GM21423 (cell line): Measurements from ENCODE around the gene PMM2.
"Not testable (repeated sequence)": the region's sequence is repeated elsewhere in the genome, so short reads cannot be mapped to it uniquely, and the experiment has no call there.

Experiments
- ATAC-seq: cut with Tn5 transposase; IDR thresholded peaks from one replicate; pipeline ENCODE4 v1.9.1; 2021; ENCODE audit warnings: mild to moderate bottlenecking, moderate library complexity; ENCODE audit not compliant: unreplicated experiment

The PMM2 gene

GRCh38 chr16:8797364-8798173, at the start of gene PMM2, which contains the start of gene TMEM186:
TSS of gene PMM2 (plus strand) at chr16:8797839. CDS start at chr16:8797883, 44 bp downstream.
TSS of gene TMEM186 (minus strand) at chr16:8797639. CDS start at chr16:8797614, 25 bp downstream.
- ATAC-seq, result peak; percentile 93

- ATAC-seq, result not testable (repeated sequence)
Observed at GRCh38 chr16:8748944-8749343, 48.7 kb upstream of the PMM2 start.

GRCh38 chr16:8751481-8752311, 45.9 kb upstream of the PMM2 start:
- no peak for ATAC-seq

- ATAC-seq, result no peak
Observed at GRCh38 chr16:8752706-8753105, 44.9 kb upstream of the PMM2 start.

GRCh38 chr16:8753416-8754054, 44.1 kb upstream of the PMM2 start:
- ATAC-seq, result no peak

- no peak for ATAC-seq
Observed at GRCh38 chr16:8756755-8757154, 40.9 kb upstream of the PMM2 start.

GRCh38 chr16:8758022-8758421, 39.6 kb upstream of the PMM2 start:
- ATAC-seq, result no peak

GRCh38 chr16:8760021-8760420, 37.6 kb upstream of the PMM2 start:
- ATAC-seq, result no peak

- no peak for ATAC-seq
Observed at GRCh38 chr16:8761078-8761477, 36.6 kb upstream of the PMM2 start.

- ATAC-seq, result no peak
Observed at GRCh38 chr16:8762254-8762653, 35.4 kb upstream of the PMM2 start.

GRCh38 chr16:8763083-8763482, 34.6 kb upstream of the PMM2 start:
- no peak for ATAC-seq

- ATAC-seq, result no peak
Observed at GRCh38 chr16:8763899-8764298, 33.7 kb upstream of the PMM2 start.

GRCh38 chr16:8764525-8765250, 33.0 kb upstream of the PMM2 start:
- no peak for ATAC-seq

- no peak for ATAC-seq
Observed at GRCh38 chr16:8767176-8767575, 30.5 kb upstream of the PMM2 start.

GRCh38 chr16:8768283-8768682, 29.4 kb upstream of the PMM2 start:
- ATAC-seq, result no peak

- no peak for ATAC-seq
Observed at GRCh38 chr16:8768692-8769091, 28.9 kb upstream of the PMM2 start.

- ATAC-seq, result no peak
Observed at GRCh38 chr16:8773537-8773936, 24.1 kb upstream of the PMM2 start.

- ATAC-seq, result no peak
Observed at GRCh38 chr16:8774208-8774607, 23.4 kb upstream of the PMM2 start.

GRCh38 chr16:8775359-8775758, 22.3 kb upstream of the PMM2 start:
- no peak for ATAC-seq

- no peak for ATAC-seq
Observed at GRCh38 chr16:8776129-8776584, 21.5 kb upstream of the PMM2 start.

- ATAC-seq, result no peak
Observed at GRCh38 chr16:8777217-8777616, 20.4 kb upstream of the PMM2 start.
